Mesenteric fat pad (tissue), 1 donor: Measurements from ENCODE around the gene OR8K1. TPM values are rescaled to one million over a fixed set of nuclear protein-coding genes. Genes with fewer than 3 reads are reported as not detected.

Experiments
- DNase-seq: peaks from one replicate; pipeline ENCODE4 v3.0.0-alpha.2; 2020; ENCODE audit warnings: low spot score
- long read RNA-seq: library from polyadenylated mRNA; unstranded; transcript quantifications from one replicate; pipeline ENCODE4 v2.0.0, GENCODE V29; 2020
- total RNA-seq: library from RNA; stranded (reverse); fragmentation: NEBNext Ultra II Directional; extraction: Animal tissue kit (Norgen Biotek cat#: 25700); gene quantifications from one replicate; pipeline ENCODE4 v1.2.1, GENCODE V29; 2021
- donor health status: DM: yes; HTN: yes; CAD: no.

OR8K1 gene
- not detected for total RNA-seq
- long read RNA-seq = 0 reads

DNA sequence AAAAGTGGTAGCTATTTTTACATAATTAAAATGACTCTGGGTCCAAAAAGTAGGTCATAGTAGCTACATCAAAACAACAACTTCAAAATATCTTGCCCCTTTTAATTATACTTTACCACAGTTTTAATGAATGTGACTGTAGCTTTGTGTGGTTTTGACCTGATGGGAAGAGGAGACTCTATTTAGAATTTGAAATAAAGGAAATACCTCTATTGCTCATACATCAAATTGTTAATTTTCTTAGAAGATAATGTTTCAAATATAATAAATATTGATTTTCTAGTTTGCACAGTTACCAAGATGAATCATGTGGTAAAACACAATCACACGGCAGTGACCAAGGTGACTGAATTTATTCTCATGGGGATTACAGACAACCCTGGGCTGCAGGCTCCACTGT, at the start of gene OR8K1:
OR8K1 (plus strand) TSS at position 301 of the 400 bp plus-strand sequence; CDS start at position 301, 0 bp downstream.
- DNase-seq = no peak

DNA sequence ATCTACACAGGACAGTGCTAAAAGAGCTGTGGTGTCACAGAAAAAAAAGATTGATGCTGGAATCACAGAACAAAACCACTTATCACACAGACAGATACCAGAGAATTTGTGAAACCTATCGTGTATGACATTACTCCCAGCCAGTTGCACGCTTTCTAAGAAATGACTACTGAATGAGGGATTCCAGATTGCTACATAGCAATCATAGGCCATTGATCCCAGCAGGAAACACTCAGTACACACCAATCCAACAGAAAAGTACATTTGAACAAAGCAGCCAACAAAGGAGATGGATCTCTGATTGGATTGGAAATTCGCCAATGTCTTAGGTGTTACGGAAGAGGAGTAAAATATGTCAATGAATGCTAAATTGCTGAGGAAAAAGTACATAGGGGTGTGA, 48.9 kb upstream of the OR8K1 start:
- no peak for DNase-seq

- DNase-seq = no peak
Observed at GRCh38 chr11:56307836-56308235, 38.0 kb upstream of the OR8K1 start.

- no peak for DNase-seq
Observed at GRCh38 chr11:56314844-56315243, 31.0 kb upstream of the OR8K1 start, which contains the start of gene OR8K3. OR8K3 (plus strand) TSS chr11:56315144; CDS start chr11:56318307, 3,163 bp downstream.

- DNase-seq = no peak
Observed at GRCh38 chr11:56331861-56332491, 13.9 kb upstream of the OR8K1 start.

- DNase-seq = no peak
Observed at GRCh38 chr11:56333156-56333555, 12.7 kb upstream of the OR8K1 start.

GRCh38 chr11:56340289-56340688, 5.5 kb upstream of the OR8K1 start:
- no peak for DNase-seq

GRCh38 chr11:56353991-56354390, 8.2 kb downstream of the OR8K1 start, which contains the start of gene OR8J1:
OR8J1 (plus strand) TSS chr11:56354291; CDS start chr11:56360247, 5,956 bp downstream.
- DNase-seq = no peak

GRCh38 chr11:56375324-56375723, 29.5 kb downstream of the OR8K1 start, which contains the start of gene OR8U1:
OR8U1 (plus strand) TSS chr11:56375624; CDS start chr11:56375624, 0 bp downstream.
- DNase-seq = no peak

DNA sequence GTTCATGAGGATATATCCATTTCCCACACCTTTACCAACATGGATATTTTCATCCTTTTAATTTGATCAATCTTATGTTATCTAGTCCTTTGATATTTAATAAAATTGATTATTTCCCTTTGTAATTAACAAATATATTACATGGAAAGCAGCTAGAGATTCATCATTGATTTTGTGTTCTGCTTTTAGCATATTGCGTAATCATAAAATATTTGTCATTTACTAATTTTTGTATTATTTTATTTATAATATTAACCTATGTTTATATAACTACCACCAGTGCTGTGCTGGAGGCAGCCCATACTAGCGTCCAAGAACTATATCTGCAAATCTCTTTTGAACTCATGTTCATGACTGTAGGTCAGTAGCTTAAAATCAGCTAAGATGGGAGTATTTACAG, 34.3 kb downstream of the OR8K1 start:
- DNase-seq = no peak

DNA sequence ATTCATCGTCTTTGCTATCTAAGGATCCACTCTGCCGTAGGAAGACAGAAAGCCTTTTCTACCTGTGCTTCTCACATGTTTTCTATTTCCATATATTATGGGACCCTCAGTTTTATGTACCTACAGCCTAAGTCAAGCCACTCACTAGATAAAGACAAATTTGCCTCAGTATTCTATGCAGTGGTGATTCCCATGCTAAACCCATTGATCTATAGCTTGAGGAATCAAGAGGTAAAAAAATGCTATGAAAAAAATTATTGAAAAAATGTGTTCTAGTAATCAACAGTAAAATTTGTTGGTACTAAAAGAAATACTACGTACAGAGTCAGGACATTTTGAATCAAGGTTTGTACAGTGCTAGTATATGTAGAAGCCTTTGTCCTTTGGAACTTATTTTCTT, 48.5 kb downstream of the OR8K1 start:
- no peak for DNase-seq

GRCh38 chr11:56396047-56396446, 50.2 kb downstream of the OR8K1 start:
- no peak for DNase-seq

Other genes with a start within 250 kb of the OR8K1 start
- gene OR8H2, start 242.4 kb upstream of the OR8K1 start, total RNA-seq = not detected
- not detected for gene OR8H3, start 223.7 kb upstream of the OR8K1 start, total RNA-seq
- not detected for gene OR8J3, start 205.8 kb upstream of the OR8K1 start, total RNA-seq
- gene OR8K5, start 185.7 kb upstream of the OR8K1 start, total RNA-seq = not detected
- not detected for gene OR5J2, start 169.4 kb upstream of the OR8K1 start, total RNA-seq
- gene OR5T2, start 111.8 kb upstream of the OR8K1 start, total RNA-seq = not detected
- not detected for gene OR5T3, start 93.8 kb upstream of the OR8K1 start, total RNA-seq
- not detected for gene OR5T1, start 71.9 kb upstream of the OR8K1 start, total RNA-seq
- not detected for gene OR8H1, start 53.8 kb upstream of the OR8K1 start, total RNA-seq
- gene OR8K3, start 30.9 kb upstream of the OR8K1 start, total RNA-seq = not detected
- not detected for gene OR8J1, start 8.3 kb downstream of the OR8K1 start, total RNA-seq
- not detected for gene OR8U1, start 29.6 kb downstream of the OR8K1 start, total RNA-seq
- gene OR5AL1, start 66.7 kb downstream of the OR8K1 start, total RNA-seq = not detected
- gene OR5M3, start 127.3 kb downstream of the OR8K1 start, total RNA-seq = not detected
- gene OR5M8, start 145.3 kb downstream of the OR8K1 start, total RNA-seq = not detected
- gene OR5M11, start 197.2 kb downstream of the OR8K1 start, total RNA-seq = not detected
- not detected for gene OR5M10, start 231.7 kb downstream of the OR8K1 start, total RNA-seq